SK-N-MC (cell line): ENCODE data around the gene LRRC4C.
"Not testable (repeated sequence)": the region's sequence is repeated elsewhere in the genome, so short reads cannot be mapped to it uniquely, and the experiment has no call there.

Source experiments
- DNase-seq: peaks from one replicate; pipeline ENCODE4 v3.0.0-alpha.2; 2011; ENCODE audit warnings: low read depth, low spot score
- H3K27ac ChIP-seq: fragments of 200-600 bp; sonication (generic); 2 replicates; pipeline ENCODE4 v1.5.1; 2016; ENCODE audit warnings: mixed run types
- H3K36me3 ChIP-seq: fragments of 200-600 bp; sonication (generic); 2 replicates; pipeline ENCODE4 v1.6.1; 2017; ENCODE audit warnings: antibody characterized with exemption, low read length, mixed read lengths; ENCODE audit not compliant: insufficient read depth
- H3K4me3 ChIP-seq: fragments of 200-600 bp; sonication (generic); 2 replicates; pipeline ENCODE4 v1.5.1; 2016
- H3K9ac ChIP-seq: fragments of 200-600 bp; sonication (generic); 2 replicates; pipeline ENCODE4 v1.8.0; 2017; ENCODE audit warnings: mixed run types, mixed read lengths; ENCODE audit not compliant: insufficient read length
- H3K9me3 ChIP-seq: fragments of 200-600 bp; sonication (generic); 2 replicates; pipeline ENCODE4 v1.6.1; 2017; ENCODE audit warnings: low read depth, mild to moderate bottlenecking, antibody characterized with exemption, low read length, moderate library complexity, mixed read lengths
- EZH2 ChIP-seq: fragments of 200-600 bp; sonication (generic); IDR thresholded peaks from one replicate; pipeline ENCODE4 v1.6.1; 2017; ENCODE audit warnings: antibody characterized with exemption
- FOXP2 ChIP-seq: optimal IDR thresholded peaks from 2 replicates; pipeline ENCODE3; 2011; ENCODE audit warnings: mild to moderate bottlenecking, moderate library complexity; ENCODE audit not compliant: insufficient read depth; ENCODE audit errors: extremely low read length, control extremely low read depth
- POLR2AphosphoS5 ChIP-seq: IDR thresholded peaks from 2 replicates; pipeline ENCODE4 v1.6.1; 2012; ENCODE audit warnings: mild to moderate bottlenecking, low read depth, low read length, borderline replicate concordance

LRRC4C gene

DNA sequence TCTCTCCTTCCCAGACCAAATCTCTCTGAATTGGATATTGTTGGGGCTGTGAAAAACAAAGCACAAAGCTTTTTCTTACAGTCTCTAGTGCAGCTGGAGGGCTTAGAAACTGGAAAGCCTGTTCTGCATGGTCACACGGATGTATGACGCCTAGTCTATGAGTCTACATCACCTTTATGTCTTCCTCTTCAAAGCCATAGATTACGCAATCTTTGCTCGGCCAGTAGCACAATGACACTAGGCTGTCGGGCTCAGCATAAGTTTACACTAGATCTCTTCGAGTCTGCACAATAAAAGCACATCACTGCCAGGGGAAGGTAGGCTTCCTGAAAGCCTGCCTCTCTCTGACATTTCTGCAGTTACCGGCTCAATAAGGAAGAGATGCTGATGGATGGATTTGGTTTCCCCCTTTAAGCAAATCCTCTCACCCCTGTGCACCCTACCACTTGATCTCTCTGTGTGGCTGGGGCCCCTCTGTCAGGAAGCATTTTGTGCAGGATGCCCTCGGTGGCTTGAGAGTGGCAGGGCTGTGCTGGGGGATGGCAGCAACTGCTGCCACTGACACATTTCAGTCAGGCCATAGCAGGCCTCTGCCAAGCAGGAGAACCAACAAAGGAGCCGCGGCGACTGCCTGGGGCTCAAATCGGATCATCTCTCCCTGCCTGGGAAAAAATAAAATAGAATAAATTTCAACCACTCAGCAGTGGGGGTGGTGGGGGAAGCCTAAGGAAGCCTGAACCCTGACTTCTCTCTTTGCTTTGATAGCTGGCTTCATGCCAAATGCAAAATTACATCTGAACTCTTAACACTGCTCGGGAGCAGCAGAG is 1272.8 kb downstream of the LRRC4C start:
- Histone ChIP-seq H3K27ac (no peak overlapping the region), H3K9me3 (no peaks in the 10 kb centered on the region), H3K36me3 (no peaks in the 10 kb centered on the region), H3K9ac (no peak overlapping the region), H3K4me3 (no peak overlapping the region)
- TF ChIP-seq EZH2, result no peak
- no peak for TF ChIP-seq FOXP2
- TF ChIP-seq POLR2AphosphoS5, result no peak
- DNase-seq, result no peak

DNA sequence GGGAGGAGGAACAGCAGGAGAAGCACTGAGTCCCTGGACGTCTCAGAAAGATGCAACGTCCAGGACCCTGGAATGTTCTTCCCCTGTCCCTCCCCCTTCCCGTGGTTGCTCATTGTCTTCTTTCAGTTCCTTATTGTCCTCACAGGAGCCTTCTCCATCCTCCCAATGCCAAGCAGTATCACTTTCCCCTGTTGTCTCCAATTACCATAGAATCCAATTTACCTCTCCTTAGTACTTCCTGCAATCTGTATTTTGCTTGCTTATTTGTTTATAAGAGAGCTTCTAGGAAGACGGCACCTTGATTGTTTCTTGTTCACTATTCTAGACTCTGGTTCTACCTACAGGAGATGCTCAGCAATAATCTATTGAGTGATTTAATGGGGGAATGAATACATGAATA is 1273.7 kb downstream of the LRRC4C start:
- DNase-seq, result no peak
- TF ChIP-seq EZH2 (no peak), POLR2AphosphoS5 (no peak), FOXP2 (no peak)
- Histone ChIP-seq H3K27ac (no peak overlapping the region), H3K9me3 (no peaks in the 10 kb centered on the region), H3K36me3 (no peaks in the 10 kb centered on the region), H3K9ac (no peak overlapping the region), H3K4me3 (no peak overlapping the region)

DNA sequence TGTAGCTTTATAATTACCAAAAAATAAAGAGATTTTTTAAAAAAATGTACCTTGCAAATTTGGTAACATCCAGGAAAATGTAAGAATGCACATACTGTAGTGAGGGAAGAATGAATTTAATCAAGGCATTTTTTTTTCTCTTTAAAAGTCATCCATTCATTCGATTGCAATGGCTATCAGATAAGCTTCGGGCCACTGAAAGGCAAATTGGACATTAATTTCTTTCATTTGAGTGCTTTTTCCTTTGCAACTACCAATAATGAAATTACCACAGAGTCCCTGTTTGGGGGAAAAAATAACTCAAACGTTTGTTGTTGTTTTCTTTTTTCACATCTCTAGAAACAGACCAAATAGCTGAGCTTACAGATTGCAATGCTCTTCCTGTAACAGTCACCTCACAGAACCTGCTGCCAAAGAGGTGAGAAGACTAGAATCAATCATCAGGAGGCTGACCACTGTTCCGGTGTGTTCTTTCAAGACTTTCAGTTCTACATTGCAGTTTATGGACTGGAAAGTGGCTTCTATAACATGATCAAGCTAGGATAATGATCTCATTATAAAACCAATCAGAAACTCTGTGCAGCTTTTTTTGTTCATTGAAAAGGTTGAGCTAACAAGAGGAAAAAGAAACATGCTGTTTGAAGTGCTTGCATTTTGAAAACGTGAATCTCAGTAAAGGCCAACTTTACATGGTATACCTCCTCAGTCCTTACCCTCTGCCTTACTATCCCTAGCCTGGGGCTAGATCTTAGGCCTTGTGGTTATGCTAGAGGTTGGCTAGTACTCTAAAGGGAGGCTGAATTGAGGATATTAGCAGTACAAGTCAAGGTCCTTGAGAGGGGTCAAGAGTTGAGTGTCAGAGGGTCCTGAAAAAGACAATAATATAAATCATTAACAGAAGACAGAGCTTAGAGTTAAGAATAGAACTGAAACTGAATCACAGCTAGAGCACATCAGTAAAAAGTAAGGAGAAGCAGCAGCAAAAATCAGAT is 1276.1 kb downstream of the LRRC4C start:
- H3K9ac ChIP-seq, result no peak overlapping the region
- no peak overlapping the region for H3K4me3 ChIP-seq
- TF ChIP-seq EZH2 (no peak), FOXP2 (no peak), POLR2AphosphoS5 (no peak)
- no peak overlapping the region for H3K27ac ChIP-seq
- H3K9me3 ChIP-seq, result no peaks in the 10 kb centered on the region
- no peak for DNase-seq
- no peaks in the 10 kb centered on the region for H3K36me3 ChIP-seq

DNA sequence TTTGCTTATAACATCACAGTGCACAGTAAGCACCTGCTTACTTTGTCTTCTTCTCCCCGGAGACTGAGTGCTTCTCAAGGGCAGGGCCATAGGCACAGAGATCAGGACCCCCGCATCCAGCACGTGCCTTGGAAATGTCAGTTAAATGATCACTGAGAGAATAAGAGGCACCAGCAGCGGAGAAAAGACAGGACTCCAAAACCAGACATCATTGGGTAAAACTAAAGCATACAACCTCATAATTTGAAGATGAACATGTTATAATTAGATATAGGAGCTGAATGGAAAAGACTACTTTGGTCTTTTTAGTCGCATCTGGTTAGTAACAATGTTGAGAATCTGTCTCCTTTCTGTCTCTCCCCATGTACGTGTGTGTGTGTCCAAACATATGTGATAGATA is 1279.9 kb downstream of the LRRC4C start:
- TF ChIP-seq FOXP2, result no peak
- no peak for TF ChIP-seq EZH2
- no peak for TF ChIP-seq POLR2AphosphoS5
- Histone ChIP-seq H3K36me3 (no peaks in the 10 kb centered on the region), H3K27ac (no peak overlapping the region), H3K4me3 (no peak overlapping the region), H3K9me3 (no peaks in the 10 kb centered on the region), H3K9ac (no peak overlapping the region)
- no peak for DNase-seq

DNA sequence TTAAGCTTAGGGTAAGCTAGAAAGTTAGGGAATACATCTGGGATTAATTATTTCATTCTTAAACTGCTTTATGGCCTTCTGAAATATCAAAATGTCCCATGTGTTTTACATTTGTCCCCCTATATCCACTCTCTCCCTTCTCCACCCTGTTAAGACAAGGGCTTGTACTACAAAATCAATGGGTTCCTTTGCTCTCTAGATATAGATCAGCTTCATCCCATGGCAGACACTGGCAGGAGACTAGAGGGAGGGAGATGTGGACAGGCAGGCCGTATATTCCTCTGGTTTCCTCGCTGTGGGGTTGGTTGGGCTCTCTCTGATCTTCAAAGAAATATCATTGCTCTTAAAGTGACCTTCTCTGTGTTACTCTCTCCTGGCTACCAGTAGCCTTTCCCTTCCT is 1281.0 kb downstream of the LRRC4C start:
- Histone ChIP-seq H3K36me3 (no peaks in the 10 kb centered on the region), H3K4me3 (no peak overlapping the region), H3K9ac (no peak overlapping the region), H3K27ac (peak overlapping the region; percentile 38; the same call in 1 of the 2 replicates), H3K9me3 (no peaks in the 10 kb centered on the region)
- DNase-seq, result peak; percentile 26
- no peak for TF ChIP-seq FOXP2
- no peak for TF ChIP-seq EZH2
- TF ChIP-seq POLR2AphosphoS5, result no peak

DNA sequence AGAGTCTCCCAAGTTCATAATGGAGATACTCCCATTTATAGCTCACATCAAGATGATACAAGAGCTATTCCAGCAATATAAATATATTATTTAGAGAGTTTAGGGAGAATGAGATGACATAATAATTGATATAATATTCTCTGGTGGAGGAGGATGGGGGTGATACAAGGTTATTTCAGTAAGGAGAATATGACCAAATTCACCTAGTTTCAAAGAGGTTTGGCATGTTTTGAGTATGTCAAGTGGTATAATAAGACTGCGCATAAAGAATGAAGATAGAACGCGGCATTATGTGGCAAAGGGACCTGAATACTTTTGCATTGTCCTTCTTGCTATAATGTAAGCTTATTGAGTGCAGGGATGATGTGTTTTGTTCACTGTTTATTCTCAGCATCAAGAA is 1283.5 kb downstream of the LRRC4C start:
- H3K36me3 ChIP-seq, result no peaks in the 10 kb centered on the region

DNA sequence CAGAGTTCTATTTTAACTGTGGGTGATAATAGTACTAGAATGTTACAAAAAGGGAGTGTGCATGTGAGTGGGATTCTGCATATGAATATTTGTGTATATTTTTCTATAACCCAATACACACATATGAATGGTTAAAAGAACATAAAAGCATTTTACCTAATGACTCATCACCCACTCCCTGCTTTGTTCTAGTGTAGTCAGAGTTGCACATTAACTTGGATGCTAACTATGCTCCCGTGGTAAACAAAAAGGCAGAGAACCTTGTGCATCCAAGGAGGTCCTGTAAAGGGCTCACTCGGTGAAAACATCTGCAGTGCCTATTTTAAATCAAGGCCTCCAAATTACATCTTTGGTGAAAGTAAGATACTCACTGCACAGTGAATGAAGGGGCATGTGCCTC is 1289.4 kb downstream of the LRRC4C start:
- Histone ChIP-seq H3K27ac (no peak overlapping the region), H3K4me3 (no peak overlapping the region), H3K36me3 (no peaks in the 10 kb centered on the region), H3K9me3 (no peaks in the 10 kb centered on the region), H3K9ac (no peak overlapping the region)
- no peak for DNase-seq
- TF ChIP-seq EZH2 (no peak), POLR2AphosphoS5 (no peak), FOXP2 (no peak)

More for the DNA sequence above, 1283.5 kb downstream of the LRRC4C start:
- no peaks in the 10 kb centered on the region for H3K9me3 ChIP-seq
- no peak overlapping the region for H3K4me3 ChIP-seq
- no peak overlapping the region for H3K9ac ChIP-seq
- H3K27ac ChIP-seq, result no peak overlapping the region
- no peak for TF ChIP-seq EZH2
- no peak for TF ChIP-seq POLR2AphosphoS5
- no peak for TF ChIP-seq FOXP2
- no peak for DNase-seq

DNA sequence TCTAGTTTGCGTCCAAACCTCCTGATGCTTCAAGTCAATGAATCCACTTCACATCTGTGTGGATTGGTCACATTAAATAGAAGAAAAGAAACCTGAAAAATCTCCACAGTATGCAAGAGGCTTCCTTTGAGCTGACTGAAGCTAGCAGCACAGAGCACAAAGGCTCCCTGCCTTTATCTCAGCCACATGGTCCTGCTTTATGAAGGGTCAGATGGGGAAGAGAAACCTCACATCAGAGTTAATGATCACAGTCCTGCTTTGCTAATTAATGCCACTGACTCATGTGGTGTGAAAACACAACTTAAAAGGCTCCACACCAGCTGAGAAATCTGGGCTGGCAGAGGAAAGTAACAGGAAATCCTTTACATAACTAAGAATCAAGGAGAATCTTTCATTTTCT is 1291.0 kb downstream of the LRRC4C start:
- no peak for TF ChIP-seq POLR2AphosphoS5
- TF ChIP-seq EZH2, result no peak
- TF ChIP-seq FOXP2, result no peak
- no peak overlapping the region for H3K4me3 ChIP-seq
- H3K36me3 ChIP-seq, result no peaks in the 10 kb centered on the region
- H3K27ac ChIP-seq, result no peak overlapping the region
- no peaks in the 10 kb centered on the region for H3K9me3 ChIP-seq
- no peak for DNase-seq
- H3K9ac ChIP-seq, result no peak overlapping the region

DNA sequence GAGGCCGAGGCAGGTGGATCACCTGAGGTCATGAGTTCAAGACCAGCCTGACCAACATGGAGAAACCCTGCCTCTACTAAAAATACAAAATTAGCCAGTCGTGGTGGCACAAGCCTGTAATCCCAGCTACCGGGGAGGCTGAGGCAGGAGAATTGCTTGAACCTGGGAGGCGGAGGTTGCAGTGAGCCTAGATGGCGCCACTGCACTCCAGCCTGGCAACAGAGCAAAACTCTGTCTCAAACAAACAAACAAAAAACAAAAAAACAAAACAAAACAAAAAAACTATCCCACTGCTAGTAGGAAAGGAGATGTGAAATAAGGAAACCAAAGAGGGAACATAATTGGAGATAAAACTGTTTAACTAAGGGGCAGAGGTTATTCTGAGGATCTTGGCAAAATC is 1291.6 kb downstream of the LRRC4C start:
- H3K9ac ChIP-seq, H3K36me3 ChIP-seq, DNase-seq, H3K4me3 ChIP-seq, H3K9me3 ChIP-seq, H3K27ac ChIP-seq: not testable (repeated sequence)
